ENCODE measurements around the gene ARL13B.
A peak's percentile ranks its signal among the peaks of the same experiment; 100 is the strongest.
"Not testable (repeated sequence)": the region's sequence is repeated elsewhere in the genome, so short reads cannot be mapped to it uniquely, and the experiment has no call there.

The ARL13B gene

DNA sequence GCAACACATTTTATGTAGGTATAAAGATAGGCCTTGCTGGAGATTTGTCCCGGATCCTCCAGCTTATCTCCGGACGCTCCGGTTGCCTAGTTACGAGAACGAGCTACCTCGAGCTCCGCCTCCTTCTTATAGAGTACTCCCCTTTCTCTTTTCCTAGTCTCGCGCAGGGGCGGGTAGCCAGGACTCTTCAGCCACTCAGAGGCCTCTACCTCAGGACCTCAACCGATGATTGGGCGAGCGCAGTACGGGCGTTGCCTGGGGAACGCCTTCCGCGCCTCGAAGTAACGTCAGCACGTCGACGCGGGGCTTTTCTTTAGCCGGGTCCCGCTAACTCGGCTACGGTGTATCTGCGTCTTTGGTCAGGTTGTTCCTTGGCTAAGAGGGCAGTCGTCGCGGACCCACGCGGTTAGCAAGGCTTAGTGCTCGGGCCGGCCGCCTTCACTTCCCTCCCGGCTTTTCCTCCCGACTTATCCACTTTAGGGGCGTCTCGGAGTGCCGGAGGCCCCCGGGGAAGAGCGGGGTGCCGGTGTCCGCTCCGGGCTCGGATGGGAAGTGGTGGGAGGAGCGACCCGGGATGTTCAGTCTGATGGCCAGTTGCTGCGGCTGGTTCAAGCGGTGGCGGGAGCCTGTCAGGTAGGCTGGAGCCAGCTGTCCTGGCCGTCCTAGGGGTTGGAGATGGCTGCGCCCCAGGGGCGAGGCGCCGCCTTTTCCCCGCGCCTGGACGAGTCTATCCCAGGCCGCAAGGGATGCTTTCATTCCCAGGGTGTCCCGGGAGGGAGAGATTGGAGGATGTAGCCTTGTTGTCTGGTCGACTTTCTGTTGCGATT, at the start of gene ARL13B:
TSS of gene ARL13B (plus strand) at position 306 of the 827 bp plus-strand sequence. CDS start at position 575, 269 bp downstream.
- DNase-seq, result peak; percentile 91

DNA sequence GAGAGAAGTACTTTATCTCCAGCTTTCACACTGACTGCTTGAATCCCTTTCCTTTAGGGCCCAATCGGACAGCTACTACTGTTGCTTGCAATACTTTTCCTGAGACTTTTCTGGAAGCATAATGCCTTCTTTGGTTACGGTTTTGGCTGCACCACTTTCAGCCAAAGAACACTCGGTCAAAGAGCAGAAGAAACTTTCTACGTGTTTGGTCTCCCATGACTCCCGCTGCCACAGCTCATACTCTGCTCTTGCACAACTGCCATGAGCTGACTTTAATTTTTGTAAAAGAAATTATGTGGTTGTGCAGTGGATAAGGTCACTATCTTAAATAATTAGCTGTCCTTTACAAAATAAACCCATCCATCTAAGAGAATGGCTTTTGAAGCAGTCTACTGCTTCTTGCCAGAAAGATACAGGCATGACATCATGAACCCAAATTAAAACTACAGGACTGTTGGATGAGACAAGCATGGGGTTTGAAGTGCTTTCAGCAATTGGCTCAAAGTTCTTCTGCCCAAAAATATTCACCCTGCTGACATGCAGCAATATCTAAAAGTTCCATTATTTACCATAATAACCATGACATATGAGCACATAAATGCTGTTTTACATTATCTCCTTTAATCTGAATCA, 48.2 kb upstream of the ARL13B start:
- DNase-seq, result no peak

DNA sequence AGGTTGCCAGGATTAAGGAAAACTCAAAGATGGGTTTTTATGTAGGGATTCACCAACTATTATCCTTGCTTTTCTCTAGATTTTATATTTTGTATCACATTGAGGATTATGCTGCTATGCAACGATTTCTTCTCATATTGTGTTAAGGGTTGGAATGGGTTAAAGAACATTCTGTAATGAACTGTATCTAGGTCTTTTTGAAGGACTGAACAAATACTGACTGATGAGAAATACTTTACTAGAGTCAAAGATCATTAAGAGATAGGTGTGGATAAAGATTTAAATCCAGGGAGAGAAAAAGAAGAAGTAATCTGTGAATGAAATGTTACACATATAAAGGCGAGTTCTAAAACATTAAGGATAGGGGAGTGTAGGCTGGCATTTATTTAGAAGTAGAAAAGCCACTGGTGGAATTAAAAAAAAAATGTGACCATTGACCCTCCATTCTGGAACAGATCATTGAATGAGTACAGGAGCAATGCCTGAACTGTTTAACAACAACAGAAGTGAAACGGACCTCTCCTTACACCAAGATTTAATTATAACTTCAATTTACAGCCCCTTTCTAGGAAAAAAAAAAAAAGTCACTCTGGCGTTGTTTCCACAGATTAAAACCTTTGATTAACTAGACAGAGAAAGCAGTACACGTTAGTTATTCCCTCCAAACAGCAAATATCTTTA, 45.4 kb upstream of the ARL13B start:
- no peak for DNase-seq

DNA sequence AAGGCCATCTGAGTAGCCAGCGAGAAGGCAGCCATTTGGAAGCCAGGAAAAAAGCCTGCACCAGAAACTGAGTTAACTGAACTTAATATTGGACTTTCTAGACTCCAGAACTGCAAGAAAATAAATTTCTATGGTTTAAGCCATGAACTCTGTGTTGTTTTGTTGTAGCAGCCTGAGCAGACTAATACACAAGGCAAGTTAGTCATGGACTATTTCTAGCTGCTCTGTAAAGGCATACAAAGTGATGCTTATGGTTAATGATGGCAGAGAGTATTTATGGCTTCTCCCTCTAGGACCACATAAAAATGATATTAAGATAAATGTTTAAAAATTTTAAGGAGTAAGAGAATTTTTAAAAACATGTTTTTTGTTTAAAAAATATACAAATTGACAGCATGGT, 43.4 kb upstream of the ARL13B start:
- no peak for DNase-seq

DNA sequence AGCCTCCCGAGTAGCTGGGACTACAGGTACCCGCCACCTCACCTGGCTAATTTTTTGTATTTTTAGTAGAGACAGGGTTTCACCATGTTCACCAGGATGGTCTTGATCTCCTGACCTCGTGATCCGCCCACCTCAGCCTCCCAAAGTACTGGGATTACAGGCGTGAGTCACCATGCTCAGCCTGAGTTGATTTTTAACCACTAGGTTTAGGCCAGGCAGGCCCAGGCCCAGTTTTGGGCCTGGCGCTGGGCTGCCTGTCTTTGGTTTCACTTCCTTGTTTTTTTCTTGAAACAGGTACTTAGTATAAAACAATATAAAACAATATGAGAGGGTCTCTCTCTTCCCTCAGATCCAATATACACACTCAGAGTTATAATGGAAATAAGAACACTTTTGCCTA, 42.5 kb upstream of the ARL13B start:
- not testable (repeated sequence) for DNase-seq

DNA sequence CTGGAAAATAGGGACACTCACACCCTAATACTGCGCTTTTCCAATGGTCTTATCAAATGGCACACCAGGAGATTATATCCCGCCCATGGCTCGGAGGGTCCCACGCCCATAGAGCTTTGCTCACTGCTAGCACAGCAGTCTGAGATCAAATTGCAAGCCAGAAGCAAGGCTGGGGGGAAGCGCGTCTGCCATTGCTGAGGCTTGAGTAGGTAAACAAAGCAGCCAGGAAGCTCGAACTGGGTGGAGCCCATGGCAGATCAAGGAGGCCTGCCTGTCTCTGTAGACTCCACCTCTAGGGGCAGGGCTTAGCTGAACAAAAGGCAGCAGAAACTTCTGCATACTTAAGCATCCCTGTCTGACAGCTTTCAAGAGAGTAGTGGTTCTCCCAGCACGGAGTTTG, 30.0 kb upstream of the ARL13B start:
- not testable (repeated sequence) for DNase-seq

DNA sequence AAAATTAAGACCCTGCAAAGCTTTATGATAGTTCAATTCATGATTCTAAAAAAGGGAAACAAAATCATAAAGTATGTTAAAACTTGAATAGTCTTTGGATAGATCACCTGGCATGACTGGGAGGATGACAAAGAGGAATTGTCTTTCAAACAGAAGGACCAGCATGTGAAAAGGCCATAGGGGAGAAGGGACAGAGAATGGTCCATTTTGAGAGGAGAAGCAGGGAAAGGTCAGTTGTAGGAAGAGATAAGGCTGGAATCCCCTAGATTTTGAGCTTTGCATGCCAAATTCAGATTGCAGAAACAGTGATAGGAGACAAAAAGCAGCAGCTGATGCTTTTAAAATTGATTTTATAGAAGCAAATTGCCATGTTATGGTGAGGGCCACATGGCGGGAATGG, 18.9 kb upstream of the ARL13B start:
- no peak for DNase-seq

DNA sequence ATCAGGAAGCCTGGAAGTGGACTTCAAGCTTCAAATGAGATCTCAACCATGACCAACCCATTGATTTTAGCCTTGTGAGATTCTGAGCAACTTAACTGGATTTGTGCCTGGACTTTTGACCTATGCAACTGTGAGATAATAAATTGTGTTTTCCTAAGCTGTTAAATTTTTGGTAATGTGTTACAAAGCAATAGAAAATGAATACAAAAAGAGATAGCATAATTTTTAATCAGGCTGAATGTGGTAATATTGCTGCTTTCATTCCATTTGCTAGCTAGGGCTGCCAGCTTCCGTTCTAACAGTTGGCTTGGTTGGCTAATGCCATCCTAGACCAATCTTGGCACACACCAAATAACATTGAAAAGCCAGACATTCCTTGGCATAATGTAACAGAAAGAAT, 18.5 kb upstream of the ARL13B start:
- DNase-seq, result no peak

DNA sequence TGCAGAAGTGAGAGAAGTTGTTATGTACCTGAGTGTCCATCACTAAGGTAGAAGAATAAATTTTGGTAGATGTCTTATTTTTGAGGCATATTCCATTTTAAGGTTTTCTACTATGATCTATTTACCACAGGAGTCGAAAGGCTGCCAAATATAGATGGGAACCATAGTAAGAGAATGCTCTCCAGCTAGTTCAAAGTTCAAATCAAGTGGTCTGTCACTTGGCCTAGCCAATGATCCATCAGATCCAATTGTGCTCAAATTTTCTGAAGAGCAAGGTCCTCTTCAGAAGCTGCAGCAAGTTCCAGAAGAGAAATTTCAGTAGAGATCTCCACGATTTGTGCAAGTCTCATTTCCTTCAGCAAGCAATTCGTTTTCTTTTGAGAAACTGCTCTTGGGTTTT, 17.2 kb upstream of the ARL13B start:
- DNase-seq, result no peak

DNA sequence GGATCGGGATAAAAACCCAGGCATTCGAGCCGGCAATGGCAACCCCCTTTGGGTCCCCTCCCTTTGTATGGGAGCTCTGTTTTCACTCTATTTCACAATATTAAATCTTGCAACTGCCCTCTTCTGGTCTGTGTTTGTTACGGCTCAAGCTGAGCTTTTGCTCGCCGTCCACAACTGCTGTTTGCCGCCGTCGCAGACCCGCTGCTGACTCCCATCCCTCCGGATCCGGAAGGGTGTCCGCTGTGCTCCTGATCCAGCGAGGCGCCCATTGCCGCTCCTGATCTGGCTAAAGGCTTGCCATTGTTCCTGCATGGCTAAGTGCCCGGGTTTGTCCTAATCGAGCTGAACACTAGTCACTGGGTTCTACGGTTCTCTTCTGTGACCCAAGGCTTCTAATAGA, 14.8 kb upstream of the ARL13B start:
- not testable (repeated sequence) for DNase-seq

DNA sequence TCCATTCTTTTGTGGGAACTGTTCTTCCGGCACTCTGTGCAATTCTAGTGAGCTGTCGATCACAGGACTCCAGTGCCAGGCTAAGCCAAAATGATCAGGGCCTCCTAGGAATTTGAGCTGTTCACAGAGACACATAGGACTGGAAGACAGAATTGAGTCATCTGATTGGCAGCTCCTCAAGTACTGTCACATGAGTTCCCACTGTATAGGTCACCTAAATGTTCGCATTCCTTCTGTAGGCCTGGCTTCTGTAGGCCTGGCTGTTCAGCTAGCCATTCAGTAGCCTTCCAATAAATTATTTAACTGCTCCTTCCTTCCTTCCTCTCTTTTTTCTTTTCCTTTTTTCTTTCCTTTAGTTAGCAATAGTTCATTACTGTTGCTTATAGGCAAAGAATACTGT, 10.5 kb upstream of the ARL13B start:
- no peak for DNase-seq

DNA sequence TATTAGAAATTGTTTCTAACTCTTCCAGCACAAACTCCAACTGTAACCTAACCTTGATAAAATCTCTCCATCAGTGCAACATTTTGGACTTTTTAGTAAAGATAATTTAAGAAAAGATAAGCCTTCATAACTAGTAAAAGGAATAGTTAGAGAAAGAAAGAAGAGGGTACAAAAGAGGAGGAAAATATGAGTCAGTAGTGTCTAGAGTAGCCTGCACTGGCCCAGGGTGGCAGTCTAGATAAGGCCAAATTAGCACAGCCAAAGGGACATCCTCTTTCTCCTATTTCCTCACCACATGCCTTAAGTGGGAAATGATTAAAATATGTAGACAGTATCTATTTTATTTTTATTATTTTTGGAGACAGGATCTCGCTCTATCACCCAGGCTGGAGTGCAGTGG, 10.0 kb upstream of the ARL13B start:
- no peak for DNase-seq

DNA sequence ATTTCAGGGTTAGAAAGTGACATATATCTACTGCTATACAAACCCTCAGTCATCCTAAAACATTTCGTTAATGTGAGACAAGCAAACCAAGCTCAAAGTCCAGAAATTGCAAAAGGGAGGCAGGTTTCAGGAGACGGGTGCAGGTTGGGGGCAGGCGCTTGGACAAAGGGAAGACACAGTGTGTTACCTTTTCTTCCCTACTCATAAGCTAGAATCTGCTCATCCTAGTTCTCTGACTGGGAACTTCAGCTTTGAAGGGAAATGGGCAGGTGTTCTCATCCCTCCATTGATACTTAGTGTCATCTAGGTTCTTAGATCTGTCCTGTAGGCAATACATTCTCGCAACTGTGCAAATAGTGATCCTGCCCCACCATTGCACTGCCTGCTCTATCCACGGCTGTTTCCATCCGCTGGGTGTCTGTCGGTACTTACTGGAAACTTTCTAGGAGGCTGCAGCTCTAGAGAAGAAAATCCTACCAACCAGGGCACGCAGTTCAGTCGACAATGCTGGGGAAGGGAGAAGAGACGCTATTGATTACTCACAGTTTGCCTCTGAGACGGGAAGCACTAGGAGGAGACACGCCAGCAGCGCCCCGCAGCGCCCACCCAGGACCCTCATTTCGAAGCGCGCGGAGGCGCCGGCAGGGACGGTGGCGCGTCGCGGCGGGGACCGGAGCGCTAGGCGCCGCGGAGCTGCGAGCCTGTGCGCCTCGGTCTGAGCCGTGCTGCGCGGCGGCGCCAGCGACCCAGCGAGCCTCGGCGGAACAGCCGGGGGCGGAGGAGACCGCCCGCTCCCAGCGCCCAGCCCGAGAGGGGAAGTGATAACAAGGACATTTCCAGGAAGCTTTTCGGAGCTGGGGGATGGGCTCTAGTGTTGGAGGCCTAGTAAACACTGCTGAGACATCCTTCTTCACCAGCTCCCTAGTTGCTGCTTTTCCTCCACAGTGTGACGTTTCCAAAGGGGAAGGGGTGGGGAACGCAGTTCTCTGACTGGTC, 6.5 kb upstream of the ARL13B start, which contains the start of gene PROS1:
TSS of gene PROS1 (minus strand) at position 766 of the 996 bp plus-strand sequence. CDS start at position 619, 147 bp downstream.
- peak; percentile 79 for DNase-seq

DNA sequence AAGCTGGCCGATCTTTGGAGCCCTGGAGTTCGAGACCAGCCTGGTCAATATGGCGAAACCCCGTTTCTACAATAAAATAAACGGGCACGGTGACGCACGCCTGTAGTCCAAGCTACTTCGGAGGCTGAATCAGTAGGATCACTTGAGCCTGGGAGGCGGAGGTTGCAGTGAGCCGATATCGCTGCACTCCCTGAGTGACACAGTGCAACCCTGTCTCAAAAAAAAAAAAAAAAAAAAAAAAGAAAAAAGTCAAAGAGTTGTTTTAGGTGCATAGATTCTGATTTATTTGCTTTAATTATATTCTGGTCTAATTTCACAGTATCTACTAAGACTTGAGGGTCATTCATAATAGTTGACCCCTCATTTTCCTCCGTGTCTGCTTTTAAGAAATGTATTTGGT, 1.7 kb downstream of the ARL13B start:
- no peak for DNase-seq

DNA sequence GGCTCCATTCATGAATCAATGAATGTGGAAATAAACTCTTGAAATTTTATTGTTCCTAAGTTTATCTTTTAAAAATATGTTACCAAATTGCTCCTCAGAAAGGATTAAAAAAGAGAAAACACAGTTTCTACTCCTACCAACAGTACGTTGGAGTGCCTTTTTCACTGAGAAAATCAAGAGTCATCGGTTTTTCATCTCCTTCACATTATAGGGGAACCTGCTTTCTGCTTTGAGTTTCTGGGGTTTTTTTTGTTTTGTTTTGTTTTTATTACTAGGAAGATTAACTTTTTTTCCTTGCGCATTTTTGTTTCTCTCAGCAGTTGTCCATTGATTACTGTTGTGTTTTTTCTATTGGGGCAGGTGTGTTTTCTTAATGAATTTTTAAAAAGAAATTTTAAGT, 3.5 kb downstream of the ARL13B start:
- DNase-seq, result no peak

DNA sequence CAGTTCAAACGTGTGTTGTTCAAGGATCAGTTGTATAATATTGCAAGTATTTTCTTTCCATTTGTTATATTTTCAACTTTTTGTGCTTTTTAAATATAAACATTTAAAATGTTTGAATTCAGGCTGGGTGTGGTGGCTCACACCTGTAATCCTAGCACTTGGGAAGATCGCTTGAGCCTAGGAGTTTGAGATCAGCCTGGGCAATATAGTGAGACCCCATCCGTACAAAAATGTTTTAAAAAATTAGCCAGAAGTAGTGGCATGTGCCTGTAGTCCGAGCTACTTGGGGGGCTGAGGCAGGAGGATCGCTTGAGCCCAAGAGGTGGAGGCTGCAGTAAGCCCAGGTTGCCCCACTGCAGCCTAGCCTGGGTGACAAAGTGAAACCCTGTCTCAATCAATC, 4.7 kb downstream of the ARL13B start:
- no peak for DNase-seq

DNA sequence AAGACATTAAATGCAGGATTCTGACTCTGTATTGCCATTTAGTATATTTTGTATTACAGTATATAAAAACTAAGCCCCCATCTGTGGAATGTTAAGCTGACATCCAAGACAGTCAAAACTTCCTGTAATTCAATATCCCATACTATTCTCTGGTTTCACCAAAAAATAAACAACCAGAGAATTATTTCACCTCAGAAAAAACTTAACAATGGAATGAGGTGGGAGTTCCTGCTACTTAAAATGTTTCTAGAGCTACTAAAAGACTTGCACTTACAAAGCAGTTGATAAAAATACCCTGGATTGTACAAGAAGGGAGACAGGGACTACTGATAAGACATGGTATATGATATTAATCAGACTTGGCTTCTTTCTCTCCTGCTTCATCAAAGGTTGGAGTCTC, 8.3 kb downstream of the ARL13B start:
- DNase-seq, result no peak

DNA sequence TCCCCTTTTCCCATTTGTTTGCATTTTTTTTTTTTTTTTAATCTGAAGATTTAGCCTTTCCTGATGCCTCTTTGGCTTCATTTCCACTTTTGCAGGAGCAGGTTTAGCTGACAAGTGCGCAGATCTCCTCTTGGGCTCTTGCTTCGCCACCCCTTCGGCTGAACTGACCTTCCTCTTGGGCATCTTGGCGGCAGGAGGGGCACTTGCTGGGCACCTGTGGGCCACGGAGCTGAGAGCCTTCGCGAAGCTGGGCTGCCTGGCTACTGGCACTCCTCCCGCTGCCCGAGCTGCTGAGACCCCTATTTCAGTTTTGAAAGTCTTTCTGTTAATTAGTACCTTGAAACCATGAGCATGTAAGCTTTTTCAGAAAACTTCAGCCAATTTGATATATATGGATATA, 8.8 kb downstream of the ARL13B start:
- DNase-seq, result no peak

DNA sequence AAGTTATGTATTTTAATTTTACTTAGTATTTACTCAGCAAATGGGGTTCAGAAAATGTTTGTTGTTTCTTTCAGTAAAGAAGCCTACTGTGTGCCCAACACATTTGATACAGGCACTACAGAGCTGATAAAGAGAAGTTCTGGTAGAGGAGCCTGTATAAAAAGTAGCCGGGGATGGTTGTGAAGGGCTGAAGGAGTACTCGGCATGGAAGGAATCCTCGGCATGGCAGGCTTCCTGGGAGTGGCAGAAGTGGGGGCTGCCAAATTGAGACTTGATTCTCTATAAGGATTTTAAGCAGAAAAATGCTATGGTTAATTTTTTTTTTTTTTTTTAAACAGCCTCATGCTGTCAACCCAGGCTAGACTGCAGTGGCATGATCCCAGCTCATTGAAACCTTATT, 9.3 kb downstream of the ARL13B start:
- no peak for DNase-seq

DNA sequence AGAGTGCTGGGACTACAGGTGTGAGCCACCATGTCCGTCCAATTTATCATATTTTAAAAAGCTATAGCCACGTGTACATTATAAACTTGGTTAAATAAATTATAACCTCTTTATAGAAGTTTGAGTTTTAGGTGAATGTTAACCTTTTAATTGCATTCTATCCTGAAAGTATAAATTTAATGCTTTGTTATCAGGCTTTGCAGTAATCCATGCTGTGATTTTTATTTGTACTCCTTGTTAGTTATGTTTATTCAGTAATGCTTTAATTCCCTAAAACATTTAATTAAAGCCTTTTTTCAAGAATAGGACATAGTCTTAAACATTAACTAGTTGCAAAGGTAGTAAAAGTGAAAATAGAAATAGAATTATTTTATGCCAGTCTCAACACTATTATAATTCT, 11.7 kb downstream of the ARL13B start:
- DNase-seq, result no peak

DNA sequence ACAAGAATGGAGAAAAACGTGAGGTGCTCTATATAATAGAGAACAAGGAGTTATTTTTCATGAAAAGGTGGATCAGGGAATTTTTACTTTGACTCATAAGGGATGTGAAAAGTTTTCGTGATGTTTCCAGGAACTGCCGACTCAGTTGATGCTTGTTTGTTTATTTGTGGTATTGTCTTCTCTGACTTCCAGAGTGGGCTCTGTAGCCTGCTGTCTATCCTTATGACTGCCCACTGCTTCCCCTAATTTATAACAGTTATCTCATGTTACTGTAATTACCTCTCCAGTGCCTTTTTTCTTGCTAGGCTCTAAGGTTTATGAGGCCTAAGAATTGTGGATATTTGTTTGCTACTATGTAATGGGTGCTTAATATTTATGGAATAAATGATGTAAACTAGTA, 12.3 kb downstream of the ARL13B start:
- DNase-seq, result no peak

DNA sequence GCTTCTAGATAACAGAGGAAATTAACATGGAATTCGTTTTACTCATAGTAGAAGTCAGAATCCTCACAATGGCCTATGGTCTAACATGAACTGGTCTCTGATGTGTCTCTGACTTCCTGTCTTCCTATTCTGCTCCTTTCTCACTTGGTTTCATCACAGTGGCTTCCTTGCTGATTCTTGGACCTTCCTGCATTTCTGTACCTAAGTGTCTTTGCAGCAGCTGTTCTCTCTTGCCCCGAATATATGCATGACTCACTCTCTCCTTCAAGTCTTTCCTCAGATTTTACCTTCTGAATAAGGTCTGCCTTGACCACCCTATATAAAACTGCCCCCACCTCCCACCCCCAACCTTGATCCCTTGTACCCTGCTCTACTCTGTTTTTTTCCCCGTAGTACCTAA, 14.1 kb downstream of the ARL13B start:
- no peak for DNase-seq

DNA sequence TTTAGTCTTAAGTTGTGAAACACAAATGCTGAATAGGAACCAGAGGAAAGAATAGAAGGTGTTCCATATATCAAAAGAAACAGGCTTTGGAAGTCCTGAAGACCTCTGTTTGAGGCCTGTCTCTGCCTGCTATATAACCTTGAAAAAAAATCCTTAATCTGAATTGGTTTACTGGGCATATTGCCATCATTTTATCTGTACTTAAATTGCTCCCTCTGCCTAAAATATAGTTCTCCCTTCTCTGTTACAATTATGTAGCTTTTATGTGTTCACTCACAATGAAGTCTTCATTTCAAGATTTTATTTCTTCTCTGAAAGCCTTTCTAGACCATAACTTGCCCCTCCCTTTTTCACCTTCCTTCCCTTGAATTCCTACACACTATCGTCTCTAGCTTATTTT, 21.2 kb downstream of the ARL13B start:
- no peak for DNase-seq

Measured in activated CD8-positive, alpha-beta memory T cell treated with anti-CD3 and anti-CD28 coated beads, Interleukin-2, amount 50 U/mL, for 48 hours (primary cell).